Mesodermal cell (in vitro differentiated cells): Measurements from ENCODE around the gene PLD5.
"Not testable (repeated sequence)": the region's sequence is repeated elsewhere in the genome, so short reads cannot be mapped to it uniquely, and the experiment has no call there.

ENCODE experiments used
- H3K27ac ChIP-seq: 2 replicates; pipeline ENCODE4 v1.7.0; 2013; ENCODE audit warnings: mild to moderate bottlenecking, low read depth, low read length, moderate library complexity; ENCODE audit not compliant: severe bottlenecking
- H3K36me3 ChIP-seq: 2 replicates; pipeline ENCODE4 v1.7.1; 2013; ENCODE audit warnings: mild to moderate bottlenecking, low read length, moderate library complexity; ENCODE audit not compliant: control insufficient read depth, insufficient read depth
- H3K4me1 ChIP-seq: one replicate; pipeline ENCODE4 v1.7.1; 2013; ENCODE audit warnings: mild to moderate bottlenecking, low read length; ENCODE audit not compliant: insufficient read depth, control insufficient read depth, poor library complexity, severe bottlenecking
- H3K4me3 ChIP-seq: 2 replicates; pipeline ENCODE4 v1.7.0; 2013; ENCODE audit warnings: low read length, control low read depth, mild to moderate bottlenecking; ENCODE audit not compliant: insufficient read depth, poor library complexity, severe bottlenecking; ENCODE audit errors: extremely low read depth
- H3K9me3 ChIP-seq: 2 replicates; pipeline ENCODE4 v1.7.1; 2013; ENCODE audit warnings: mild to moderate bottlenecking, low read length, moderate library complexity; ENCODE audit not compliant: control insufficient read depth
- WGBS, 2 experiments: methylation state at CpG; one replicate each; pipeline ENCODE4 v1.1.5; 2013; ENCODE audit warnings: missing lambda C conversion rate in 2 of 2; ENCODE audit not compliant: insufficient coverage in 2 of 2; 5-methylcytosine and 5-hydroxymethylcytosine counted together

Gene PLD5

GRCh38 chr1:242199776-242200458 lies 324.6 kb downstream of the PLD5 start:
- H3K9me3 ChIP-seq, result no peaks in the 10 kb centered on the region
- H3K4me3 ChIP-seq, result no peak overlapping the region
- WGBS, 2 experiments, result 85 to 87% methylated on average over 5 to 8 of the region's 8 CpGs
- H3K4me1 ChIP-seq, result no peaks in the 10 kb centered on the region
- H3K27ac ChIP-seq, result no peak overlapping the region
- no peaks in the 10 kb centered on the region for H3K36me3 ChIP-seq

- H3K4me1 ChIP-seq, result no peaks in the 10 kb centered on the region
- 91 to 98% methylated on average over 6 to 7 of the region's 9 CpGs for WGBS, 2 experiments
These were observed 326.3 kb downstream of the PLD5 start for GRCh38 chr1:242197907-242198820.

GRCh38 chr1:242196914-242197313 lies 327.6 kb downstream of the PLD5 start:
- Histone ChIP-seq H3K4me1 (no peaks in the 10 kb centered on the region), H3K4me3 (no peak overlapping the region), H3K9me3 (no peaks in the 10 kb centered on the region), H3K27ac (no peak overlapping the region), H3K36me3 (no peaks in the 10 kb centered on the region)
- 80 to 83% methylated on average over 3 to 4 of the region's 5 CpGs for WGBS, 2 experiments

More at GRCh38 chr1:242197907-242198820, 326.3 kb downstream of the PLD5 start:
- H3K36me3 ChIP-seq, result no peaks in the 10 kb centered on the region
- no peak overlapping the region for H3K4me3 ChIP-seq
- no peak overlapping the region for H3K27ac ChIP-seq
- H3K9me3 ChIP-seq, result no peaks in the 10 kb centered on the region

GRCh38 chr1:242196101-242196500 lies 328.4 kb downstream of the PLD5 start:
- Histone ChIP-seq H3K4me1 (no peaks in the 10 kb centered on the region), H3K36me3 (no peaks in the 10 kb centered on the region), H3K4me3 (no peak overlapping the region), H3K9me3 (no peaks in the 10 kb centered on the region), H3K27ac (no peak overlapping the region)
- WGBS, 2 experiments, result 80% methylated on average over 1 of the region's 7 CpGs; no CpG with 5 or more reads in 1 of the 2 experiments

- no peak overlapping the region for H3K4me3 ChIP-seq
- H3K9me3 ChIP-seq, result no peaks in the 10 kb centered on the region
- no peaks in the 10 kb centered on the region for H3K36me3 ChIP-seq
- H3K4me1 ChIP-seq, result no peaks in the 10 kb centered on the region
- H3K27ac ChIP-seq, result no peak overlapping the region
- 65% methylated on average over 2 of the region's 2 CpGs; no CpG with 5 or more reads in 1 of the 2 experiments for WGBS, 2 experiments
These were observed 334.9 kb downstream of the PLD5 start for GRCh38 chr1:242189591-242189990.

GRCh38 chr1:242187816-242188215 lies 336.7 kb downstream of the PLD5 start:
- no peaks in the 10 kb centered on the region for H3K4me1 ChIP-seq
- H3K9me3 ChIP-seq, result no peaks in the 10 kb centered on the region
- no peaks in the 10 kb centered on the region for H3K36me3 ChIP-seq
- no peak overlapping the region for H3K4me3 ChIP-seq
- WGBS, 2 experiments, result 82 to 92% methylated on average over 4 to 5 of the region's 5 CpGs
- H3K27ac ChIP-seq, result no peak overlapping the region

- no peaks in the 10 kb centered on the region for H3K36me3 ChIP-seq
- H3K9me3 ChIP-seq, result no peaks in the 10 kb centered on the region
- H3K4me1 ChIP-seq, result no peaks in the 10 kb centered on the region
- WGBS, 2 experiments, result 80% methylated on average over 1 of the region's 1 CpG; no CpG with 5 or more reads in 1 of the 2 experiments
- H3K4me3 ChIP-seq, result no peak overlapping the region
- no peak overlapping the region for H3K27ac ChIP-seq
These were observed 337.3 kb downstream of the PLD5 start for GRCh38 chr1:242187171-242187570.

GRCh38 chr1:242185731-242186130 lies 338.8 kb downstream of the PLD5 start:
- WGBS, 2 experiments, result 55 to 71% methylated on average over 2 of the region's 3 CpGs
- Histone ChIP-seq H3K4me3 (no peak overlapping the region), H3K4me1 (no peaks in the 10 kb centered on the region), H3K36me3 (no peaks in the 10 kb centered on the region), H3K27ac (no peak overlapping the region), H3K9me3 (no peaks in the 10 kb centered on the region)

GRCh38 chr1:242184955-242185354 lies 339.5 kb downstream of the PLD5 start:
- WGBS, 2 experiments, result 56 to 69% methylated on average over 3 to 4 of the region's 4 CpGs
- H3K4me3 ChIP-seq, result no peak overlapping the region
- no peaks in the 10 kb centered on the region for H3K4me1 ChIP-seq
- no peaks in the 10 kb centered on the region for H3K9me3 ChIP-seq
- H3K36me3 ChIP-seq, result no peaks in the 10 kb centered on the region
- no peak overlapping the region for H3K27ac ChIP-seq

GRCh38 chr1:242179767-242180166 lies 344.7 kb downstream of the PLD5 start:
- H3K9me3 ChIP-seq, H3K4me1 ChIP-seq, H3K27ac ChIP-seq, H3K36me3 ChIP-seq, H3K4me3 ChIP-seq: not testable (repeated sequence)
- WGBS, 2 experiments, result 77 to 78% methylated on average over 2 to 4 of the region's 5 CpGs
